ENCODE results near the gene OGFOD3.
"Not testable (repeated sequence)": the region's sequence is repeated elsewhere in the genome, so short reads cannot be mapped to it uniquely, and the experiment has no call there.

OGFOD3 gene

DNA sequence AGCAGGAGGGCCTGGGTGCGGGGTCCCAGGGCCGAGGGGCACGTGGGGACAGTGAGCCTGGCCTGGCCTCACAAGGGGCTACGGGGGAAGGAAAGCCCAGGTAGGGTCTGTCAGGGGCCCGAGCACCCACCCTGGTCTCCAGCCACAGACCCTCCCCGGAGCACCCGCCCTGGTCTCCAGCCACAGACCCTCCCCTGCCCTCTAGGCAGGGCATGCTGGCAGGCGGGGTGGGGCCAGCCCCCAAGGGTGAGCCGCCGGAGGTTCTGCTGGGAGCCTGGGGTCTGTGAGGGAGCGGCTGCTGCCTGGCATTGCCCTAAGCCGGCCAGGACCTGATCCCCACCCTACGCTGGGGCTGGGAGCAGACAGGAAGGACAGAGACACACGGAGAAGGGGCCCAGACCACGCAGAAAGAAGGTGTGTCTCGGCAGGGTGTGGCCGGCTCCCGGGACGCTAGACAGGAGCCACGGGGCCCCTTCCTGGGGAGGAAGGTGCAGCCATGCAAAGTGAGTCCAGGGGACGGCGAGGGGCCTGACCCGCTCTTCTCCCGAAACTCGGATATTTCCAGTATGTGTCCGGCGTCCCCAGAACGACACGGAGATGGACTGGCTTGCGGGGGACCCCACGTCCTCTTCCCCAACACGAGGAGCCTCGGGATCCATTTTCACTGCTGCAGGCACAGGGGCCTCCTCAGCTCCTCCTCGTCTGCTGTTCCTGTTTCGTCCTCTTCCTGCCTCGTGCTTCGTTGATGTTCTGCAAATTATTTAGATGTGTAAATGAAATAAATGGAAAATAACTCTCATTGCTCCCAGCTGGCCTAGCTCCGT is 31.3 kb downstream of the OGFOD3 start:
- DNase-seq: no peak

- no peak for DNase-seq
Observed at GRCh38 chr17:82386255-82386831, 32.0 kb downstream of the OGFOD3 start.

DNA sequence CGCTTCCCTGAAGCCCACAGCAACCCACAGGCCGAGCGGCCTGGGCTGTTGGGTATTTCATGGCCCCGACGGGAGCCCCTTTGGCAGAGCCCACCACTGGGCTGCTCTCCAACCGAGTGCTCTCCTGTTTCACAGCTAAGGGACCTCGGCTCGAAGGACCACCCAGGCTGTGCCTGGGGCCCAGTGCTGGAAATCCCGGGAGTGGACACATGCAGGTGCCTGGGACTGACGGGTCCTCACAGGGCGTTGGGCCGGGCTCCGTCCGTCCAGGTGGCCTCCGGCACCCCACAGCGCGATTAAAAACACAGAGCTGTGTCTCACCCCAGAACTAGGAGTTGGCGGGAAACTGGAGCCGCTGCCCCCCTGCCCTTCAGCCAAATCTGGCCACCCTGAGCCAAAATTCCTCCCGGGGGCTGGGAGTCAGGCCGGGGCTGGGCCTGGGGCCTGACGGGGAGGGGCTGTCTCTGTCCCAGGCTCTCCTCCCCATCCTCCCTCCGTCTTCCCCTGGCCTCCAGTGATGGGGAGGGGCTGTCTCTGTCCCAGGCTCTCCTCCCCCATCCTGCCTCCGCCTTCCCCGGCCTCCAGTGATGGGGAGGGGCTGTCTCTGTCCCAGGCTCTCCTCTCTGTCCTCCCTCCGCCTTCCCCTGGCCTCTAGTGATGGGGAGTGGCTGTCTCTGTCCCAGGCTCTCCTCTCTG is 32.7 kb downstream of the OGFOD3 start:
- no peak for DNase-seq

DNA sequence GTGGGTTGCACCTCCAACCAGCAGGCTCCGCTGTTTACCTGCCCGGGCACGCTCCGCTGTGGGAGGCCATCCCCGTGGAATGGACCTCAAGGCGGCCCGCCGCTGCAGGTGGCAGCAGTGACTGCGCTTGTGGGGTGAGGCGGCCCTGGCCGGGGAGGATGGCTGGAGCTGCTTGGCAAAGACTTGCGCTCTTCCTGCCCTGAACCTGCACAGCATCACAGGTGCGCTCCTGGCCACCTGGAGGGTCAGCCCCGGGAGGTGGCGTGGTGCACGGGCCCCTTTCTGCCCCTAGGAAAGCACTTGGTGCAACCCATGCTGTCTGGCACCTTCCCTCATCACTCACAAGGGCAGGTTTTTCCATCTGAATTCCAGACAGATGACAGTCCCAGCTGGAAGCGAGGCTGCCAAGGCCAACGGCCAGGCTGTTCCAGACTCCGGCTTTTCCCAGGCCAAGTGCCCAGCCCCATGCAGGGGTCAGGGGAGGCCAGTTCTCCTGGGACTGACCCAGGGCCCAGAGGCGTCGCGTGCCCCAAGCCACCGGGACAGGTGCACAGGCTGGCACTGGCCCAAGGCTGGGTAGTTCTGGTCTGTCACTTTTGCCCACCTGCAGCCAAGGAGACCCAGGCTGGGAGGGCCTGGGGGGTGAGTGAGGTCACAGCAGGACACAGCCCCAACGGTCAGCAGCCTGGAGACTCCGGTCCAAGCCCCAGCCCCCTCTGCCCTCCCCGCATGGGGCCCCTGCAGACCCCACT is 33.5 kb downstream of the OGFOD3 start:
- DNase-seq: peak; percentile 73 to 91

- DNase-seq: peak in 1 of 2 experiments; percentile 53
Observed at GRCh38 chr17:82384051-82384729, 34.2 kb downstream of the OGFOD3 start.

- DNase-seq: no peak
Observed at GRCh38 chr17:82383411-82383810, 35.0 kb downstream of the OGFOD3 start.

DNA sequence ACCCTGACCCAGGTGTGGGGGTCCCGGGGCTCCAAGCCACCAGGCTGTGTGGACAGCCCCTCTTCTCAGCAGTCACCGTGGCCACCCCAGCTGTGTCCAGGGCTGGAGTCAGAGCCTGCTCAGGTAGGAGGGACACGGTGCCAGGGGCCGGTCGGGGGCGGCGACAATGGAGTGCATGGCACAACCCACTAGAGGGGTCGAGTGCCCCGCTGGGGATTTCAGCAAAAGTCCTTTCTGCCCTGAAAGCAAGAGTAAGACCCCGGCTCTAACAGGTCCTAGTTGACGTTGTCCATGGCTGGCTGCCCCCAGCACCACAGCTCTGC is 35.5 kb downstream of the OGFOD3 start:
- no peak for DNase-seq

DNA sequence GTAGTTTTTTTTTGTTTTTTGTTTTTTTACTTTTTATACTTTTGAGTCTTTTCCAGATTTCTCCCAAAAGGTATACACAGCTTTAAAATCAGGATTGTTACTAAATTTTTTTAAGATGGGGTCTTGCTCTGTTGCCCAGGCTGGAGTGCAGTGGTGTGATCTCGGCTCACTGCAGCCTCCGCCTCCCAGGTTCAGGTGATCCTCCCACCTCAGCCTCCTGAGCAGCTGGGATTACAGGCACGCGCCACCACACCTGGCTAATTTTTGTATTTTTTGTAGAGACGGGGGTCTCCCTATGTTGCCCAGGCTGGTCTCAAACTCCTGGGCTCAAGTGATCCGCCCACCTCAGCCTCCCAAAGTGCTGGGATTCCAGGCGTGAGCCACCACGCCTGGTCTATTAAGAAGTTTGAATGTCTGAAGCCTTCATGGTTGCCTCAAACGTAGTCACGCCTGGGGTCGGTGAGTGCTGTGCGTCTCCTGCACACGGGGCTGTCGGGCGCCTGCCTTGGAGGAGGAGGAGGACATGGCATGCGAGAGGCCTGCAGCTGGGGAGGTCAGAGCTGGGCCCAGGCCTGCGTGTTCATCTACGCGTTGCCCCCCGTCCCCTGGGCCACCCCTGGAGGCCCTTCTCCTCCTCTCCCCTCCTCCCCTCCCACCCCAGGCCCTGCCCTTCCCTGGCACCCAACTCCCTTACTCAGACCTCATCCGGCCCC is 36.0 kb downstream of the OGFOD3 start:
- not testable (repeated sequence) for DNase-seq

DNA sequence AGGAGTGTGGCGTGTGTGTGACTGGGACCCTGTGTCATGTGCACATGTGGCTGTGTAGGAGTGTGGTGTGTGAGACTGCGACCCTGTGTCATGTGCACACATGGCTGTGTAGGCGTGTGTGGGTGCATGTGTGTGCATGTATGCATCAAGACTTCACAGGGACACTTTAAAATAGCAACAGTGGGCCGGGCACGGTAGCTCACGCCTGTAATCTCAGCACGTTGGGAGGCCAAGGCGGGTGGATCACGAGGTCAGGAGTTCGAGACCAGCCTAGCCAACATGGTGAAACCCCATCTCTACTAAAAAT is 36.7 kb downstream of the OGFOD3 start:
- DNase-seq: not testable (repeated sequence)

GRCh38 chr17:82380860-82381702 is 37.3 kb downstream of the OGFOD3 start:
- DNase-seq: no peak

GRCh38 chr17:82378741-82379021 is 39.7 kb downstream of the OGFOD3 start:
- no peak for DNase-seq

- DNase-seq: no peak
Observed at GRCh38 chr17:82377924-82378740, 40.3 kb downstream of the OGFOD3 start.

DNA sequence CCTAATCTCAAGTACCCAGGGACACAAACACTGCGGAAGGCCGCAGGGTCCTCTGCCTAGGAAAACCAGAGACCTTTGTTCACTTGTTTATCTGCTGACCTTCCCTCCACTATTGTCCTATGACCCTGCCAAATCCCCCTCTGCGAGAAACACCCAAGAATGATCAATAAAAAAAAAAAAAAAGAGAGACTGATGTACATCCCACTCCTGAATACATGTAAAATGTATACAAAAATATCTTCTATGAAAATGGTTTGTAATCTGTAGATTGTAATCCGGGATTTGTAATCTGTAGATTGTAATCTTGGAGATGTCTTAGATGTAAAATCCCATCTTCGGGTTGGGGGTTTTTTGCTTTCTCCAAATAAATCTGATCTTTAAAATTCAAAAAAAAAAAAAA is 41.1 kb downstream of the OGFOD3 start:
- DNase-seq: not testable (repeated sequence)

DNA sequence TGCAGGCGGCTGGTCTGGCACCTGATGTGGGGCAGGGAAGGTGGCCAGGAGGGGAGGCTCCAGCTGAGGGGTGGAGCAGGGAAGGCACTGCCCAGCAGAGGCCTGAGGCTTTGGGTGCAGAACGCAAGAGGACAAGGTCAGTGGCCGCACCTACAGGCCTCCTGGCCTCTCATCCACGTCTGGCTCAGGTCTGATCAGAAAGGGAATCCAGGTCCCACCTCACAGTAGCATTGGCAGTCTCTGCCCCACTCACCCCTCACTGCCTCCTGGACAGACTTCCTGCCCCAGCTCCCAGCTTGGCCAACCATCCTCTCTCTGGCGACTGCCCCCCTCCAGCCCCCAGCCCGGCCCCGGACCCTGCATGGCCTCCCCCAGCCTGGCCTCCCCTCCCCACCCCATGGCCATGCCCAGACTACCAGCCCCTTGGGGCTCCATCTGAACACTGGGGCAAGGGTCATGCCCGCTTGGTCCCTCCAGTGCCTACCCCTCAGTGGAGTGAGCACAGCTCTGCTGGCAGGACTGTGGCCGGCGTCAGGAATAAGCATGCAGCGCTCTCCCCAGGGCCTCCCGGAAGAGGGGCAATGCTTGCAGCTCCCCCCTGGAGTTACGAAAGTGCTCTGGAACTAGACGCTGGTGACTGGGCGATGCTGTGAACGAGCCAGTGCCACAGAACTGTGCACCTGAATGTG is 42.2 kb downstream of the OGFOD3 start:
- DNase-seq: no peak

- no peak for DNase-seq
Observed at GRCh38 chr17:82375359-82376041, 42.9 kb downstream of the OGFOD3 start.

DNA sequence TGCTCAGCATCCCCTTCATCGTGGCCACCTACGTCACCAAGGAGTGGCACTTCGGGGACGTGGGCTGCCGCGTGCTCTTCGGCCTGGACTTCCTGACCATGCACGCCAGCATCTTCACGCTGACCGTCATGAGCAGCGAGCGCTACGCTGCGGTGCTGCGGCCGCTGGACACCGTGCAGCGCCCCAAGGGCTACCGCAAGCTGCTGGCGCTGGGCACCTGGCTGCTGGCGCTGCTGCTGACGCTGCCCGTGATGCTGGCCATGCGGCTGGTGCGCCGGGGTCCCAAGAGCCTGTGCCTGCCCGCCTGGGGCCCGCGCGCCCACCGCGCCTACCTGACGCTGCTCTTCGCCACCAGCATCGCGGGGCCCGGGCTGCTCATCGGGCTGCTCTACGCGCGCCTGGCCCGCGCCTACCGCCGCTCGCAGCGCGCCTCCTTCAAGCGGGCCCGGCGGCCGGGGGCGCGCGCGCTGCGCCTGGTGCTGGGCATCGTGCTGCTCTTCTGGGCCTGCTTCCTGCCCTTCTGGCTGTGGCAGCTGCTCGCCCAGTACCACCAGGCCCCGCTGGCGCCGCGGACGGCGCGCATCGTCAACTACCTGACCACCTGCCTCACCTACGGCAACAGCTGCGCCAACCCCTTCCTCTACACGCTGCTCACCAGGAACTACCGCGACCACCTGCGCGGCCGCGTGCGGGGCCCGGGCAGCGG is 43.6 kb downstream of the OGFOD3 start:
- DNase-seq: no peak

DNA sequence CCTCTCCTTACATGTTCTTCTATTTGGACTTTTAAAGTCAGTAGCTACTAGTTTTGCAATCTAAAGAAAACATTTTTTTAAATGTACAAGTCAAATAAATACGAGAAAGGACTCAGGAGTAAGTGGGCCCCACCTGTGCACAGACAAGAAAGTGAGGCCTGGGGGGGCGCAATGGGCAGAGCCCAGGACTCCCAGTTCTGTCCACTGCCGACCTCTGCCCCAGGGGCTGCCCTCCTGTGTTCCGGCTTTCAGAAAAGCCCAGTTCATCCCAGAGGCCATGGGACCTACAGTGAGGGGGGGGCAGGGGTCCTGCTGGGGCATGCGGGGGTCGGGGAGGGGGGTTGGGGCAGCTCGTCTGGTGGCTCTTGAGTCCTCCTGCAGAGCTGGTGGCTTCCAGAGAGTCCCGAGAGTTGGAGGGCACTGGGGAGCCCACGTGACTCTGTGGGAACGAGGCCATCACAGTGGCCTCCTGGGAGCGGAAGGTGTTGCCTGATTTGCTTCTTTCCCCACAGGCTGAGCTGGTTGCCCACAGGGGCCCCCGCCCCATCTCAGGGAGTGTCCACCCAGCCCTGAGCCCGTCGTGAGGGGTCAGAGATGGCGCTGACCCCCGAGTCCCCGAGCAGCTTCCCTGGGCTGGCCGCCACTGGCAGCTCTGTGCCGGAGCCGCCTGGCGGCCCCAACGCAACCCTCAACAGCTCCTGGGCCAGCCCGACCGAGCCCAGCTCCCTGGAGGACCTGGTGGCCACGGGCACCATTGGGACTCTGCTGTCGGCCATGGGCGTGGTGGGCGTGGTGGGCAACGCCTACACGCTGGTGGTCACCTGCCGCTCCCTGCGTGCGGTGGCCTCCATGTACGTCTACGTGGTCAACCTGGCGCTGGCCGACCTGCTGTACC is 44.4 kb downstream of the OGFOD3 start:
- no peak for DNase-seq

DNA sequence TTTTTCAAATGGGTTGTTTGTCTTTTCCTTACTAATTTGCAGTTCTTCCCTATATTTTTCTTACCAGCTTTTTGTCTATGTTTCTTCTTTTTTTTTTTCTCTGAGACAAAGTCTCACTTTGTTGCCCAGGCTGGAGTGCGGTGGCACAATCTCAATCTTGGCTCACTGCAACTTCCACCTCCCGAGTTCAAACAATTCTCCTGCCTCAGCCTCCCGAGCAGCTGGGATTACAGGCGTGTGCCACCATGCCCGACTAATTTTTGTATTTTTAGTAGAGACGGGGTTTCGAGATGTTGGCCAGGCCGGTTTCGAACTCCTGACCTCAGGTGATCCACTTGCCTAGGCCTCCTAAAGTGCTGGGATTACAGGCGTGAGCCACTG is 45.3 kb downstream of the OGFOD3 start:
- DNase-seq: not testable (repeated sequence)

Measured in NCI-H2081 (cell line).